Activated CD8-positive, alpha-beta memory T cell treated with anti-CD3 and anti-CD28 coated beads, Interleukin-2, amount 50 U/mL, for 24 hours (primary cell): Measurements from ENCODE around the gene EXTL2.
"Not testable (repeated sequence)": the region's sequence is repeated elsewhere in the genome, so short reads cannot be mapped to it uniquely, and the experiment has no call there.

ENCODE experiments used
- DNase-seq: peaks from one replicate; pipeline ENCODE4 v3.0.0-alpha.2; 2020; ENCODE audit errors: extremely low read depth

Gene EXTL2

GRCh38 chr1:100902365-100902764 is 7.7 kb upstream of the EXTL2 start:
- no peak for DNase-seq

DNA sequence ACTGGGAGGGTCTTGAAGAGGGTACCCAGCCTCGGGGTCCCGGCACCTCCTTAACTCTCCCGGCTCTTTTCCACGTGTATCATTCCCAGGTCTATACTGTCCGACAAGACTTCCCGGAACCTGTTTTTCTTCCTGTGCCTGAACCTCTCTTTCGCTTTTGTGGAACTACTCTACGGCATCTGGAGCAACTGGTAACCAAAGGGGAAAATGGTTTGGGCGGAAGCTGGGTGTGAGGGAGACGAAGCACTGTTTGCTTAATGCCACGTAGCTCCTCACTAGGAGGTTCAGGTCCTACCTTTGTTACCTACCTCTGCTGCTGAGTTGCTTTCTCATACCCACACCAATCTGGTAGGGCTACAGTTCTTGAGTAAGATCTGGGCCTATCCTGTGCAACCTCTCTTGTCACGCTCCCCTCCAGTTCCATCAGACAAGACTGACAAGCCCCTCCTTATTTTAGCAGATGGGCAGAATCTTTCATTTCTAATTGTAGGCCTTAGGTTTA is 1.9 kb upstream of the EXTL2 start:
- DNase-seq: peak; percentile 6

DNA sequence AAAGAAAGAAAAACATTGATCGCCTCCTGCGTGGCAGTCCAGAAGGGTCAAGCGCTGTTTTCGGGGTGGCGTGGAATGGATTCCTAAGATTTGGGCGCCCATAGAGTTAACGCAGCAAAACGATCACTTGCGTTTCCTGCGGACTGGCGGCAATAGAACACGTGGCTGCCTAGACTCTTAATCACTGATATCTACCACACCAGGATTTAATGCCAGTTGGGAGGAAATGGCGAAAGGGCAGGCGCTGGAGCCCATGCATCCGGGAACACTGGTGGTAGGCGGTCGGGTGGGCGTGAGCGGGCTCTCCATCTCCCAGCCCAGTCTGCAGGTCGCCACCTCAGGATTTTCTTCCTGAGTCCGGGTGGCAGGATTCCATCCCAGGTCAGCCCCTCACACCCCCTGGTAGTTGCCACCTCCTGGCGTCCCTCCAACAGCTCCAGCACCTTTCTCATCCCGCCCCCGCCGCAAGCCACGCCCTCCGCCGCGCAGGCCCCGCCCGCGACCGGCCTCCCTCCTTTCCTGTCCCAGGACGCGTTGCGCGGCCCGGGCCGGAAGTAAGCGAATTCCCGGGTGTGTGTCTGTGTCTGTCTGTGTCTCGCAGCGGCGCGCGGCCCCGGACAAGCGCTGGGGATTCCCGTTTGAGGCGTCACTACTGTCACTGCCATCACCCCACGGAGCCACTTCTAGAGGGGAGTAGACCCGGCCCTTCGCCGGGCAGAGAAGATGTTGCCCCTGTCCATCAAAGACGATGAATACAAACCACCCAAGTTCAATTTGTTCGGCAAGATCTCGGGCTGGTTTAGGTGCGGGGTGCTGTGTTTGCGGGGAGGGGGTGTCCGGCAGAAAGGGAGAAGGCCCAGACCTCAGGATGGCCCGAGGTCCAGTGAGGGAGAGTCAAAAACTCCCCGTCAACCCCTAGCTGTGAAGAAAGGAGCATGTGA is 1.2 kb upstream of the EXTL2 start, which contains the start of gene SLC30A7:
SLC30A7 (plus strand) TSS at position 551 of the 941 bp plus-strand sequence; CDS start at position 724, 173 bp downstream.
- DNase-seq: peak; percentile 92

GRCh38 chr1:100893718-100894117 is 924 bp downstream of the EXTL2 start:
- DNase-seq: no peak

DNA sequence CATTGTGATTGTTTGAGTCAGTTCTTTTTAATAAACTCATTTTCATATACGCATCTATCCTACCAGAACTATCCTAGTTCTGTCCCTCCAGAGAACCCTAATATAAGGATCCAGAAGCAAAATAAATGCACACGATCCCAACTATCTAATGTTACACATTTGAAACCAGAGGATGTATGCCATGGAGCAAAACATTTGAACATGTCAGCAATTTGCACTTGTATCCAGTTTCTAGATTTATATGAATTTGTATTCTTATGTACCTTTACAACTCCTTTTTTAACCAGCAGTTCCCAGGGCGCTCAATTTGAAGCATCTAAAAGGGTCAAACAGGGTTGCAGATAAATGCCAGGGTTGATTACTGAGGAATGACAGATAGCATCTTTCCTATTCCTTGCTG is 2.1 kb downstream of the EXTL2 start:
- DNase-seq: no peak

GRCh38 chr1:100891380-100891779 is 3.3 kb downstream of the EXTL2 start:
- DNase-seq: no peak

DNA sequence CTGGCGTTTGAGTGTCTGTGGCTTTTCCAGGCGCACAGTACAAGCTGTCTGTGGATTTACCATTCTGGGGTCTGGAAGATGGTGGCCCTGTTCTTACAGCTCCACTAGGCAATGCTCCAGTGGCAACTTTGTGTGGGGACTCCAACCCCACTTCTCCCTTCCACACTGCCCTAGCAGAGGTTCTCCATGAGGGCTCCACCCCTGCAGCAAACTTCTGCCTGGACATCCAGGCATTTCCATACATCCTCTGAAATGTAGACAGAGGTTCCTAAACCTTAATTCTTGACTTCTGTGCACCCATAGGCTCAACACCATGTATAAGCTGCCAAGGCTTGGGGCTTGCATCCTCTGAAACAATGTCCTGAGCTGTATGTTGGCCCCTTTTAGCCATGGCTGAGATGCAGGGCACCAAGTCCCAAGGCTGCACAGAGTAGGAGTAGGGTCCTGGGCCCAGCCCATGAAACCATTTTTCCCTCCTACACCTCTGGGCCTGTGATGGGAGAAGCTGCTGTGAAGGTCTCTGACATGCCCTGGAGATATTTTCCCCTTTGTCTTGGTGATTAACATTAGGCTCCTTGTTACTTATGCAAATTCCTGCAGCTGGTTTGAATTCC is 4.7 kb downstream of the EXTL2 start:
- not testable (repeated sequence) for DNase-seq

DNA sequence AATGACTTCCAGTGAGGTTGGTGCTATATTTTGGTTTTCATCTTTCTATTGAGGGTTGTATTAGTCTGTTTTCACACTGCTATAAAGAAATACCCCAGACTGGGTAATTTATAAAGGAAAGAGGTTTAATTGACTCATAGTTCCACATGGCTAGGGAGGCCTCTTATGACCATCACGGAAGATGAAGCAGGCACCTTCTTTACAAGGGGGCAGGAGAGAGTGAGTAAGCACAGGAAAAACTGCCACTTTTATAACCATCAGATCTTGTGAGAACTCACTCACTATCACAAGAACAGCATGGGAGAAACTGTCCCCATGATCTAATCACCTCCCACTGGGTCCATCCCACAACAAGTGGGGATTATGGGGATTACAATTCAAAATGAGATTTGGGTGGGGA is 5.6 kb downstream of the EXTL2 start:
- not testable (repeated sequence) for DNase-seq

- DNase-seq: no peak
Measured at GRCh38 chr1:100883963-100884362, 10.7 kb downstream of the EXTL2 start.

DNA sequence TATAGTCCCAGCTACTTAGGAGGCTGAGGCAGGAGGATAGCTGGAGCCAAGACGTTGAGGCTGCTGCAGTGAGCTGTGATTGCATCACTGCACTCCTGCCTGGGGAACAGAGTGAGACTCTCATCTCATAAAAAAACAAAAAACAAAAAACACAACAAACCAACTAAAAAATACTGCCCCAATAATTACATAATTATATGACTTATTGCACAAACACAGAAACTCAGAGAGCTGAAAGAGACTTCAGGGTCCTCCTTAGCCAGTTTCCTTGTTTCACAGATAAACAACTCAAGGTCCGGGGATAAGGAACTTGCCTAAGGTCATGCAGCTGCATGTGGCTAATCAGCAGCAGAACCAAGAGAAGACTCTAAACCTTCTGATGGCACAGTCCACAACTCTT is 11.9 kb downstream of the EXTL2 start:
- DNase-seq: no peak

GRCh38 chr1:100881687-100882086 is 13.0 kb downstream of the EXTL2 start:
- DNase-seq: no peak

DNA sequence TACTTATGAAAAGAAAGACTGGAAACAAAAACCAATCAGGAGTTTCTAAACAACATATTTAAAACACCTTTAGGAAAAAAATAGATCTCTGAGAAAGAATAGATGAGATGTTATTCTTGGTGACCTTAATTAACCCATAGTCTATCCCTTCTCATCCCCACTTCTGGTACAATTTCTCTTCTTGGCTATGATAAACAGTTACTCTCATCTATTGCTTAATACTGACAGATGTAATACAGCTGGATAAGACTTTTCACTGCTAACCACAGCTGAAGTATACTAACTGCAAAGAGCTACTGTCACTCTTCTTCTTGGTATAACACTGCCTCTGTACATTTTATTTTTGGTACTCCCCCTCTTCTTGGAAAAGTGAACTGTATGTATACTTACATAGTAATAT is 15.2 kb downstream of the EXTL2 start:
- no peak for DNase-seq

GRCh38 chr1:100876291-100876690 is 18.4 kb downstream of the EXTL2 start:
- no peak for DNase-seq

DNA sequence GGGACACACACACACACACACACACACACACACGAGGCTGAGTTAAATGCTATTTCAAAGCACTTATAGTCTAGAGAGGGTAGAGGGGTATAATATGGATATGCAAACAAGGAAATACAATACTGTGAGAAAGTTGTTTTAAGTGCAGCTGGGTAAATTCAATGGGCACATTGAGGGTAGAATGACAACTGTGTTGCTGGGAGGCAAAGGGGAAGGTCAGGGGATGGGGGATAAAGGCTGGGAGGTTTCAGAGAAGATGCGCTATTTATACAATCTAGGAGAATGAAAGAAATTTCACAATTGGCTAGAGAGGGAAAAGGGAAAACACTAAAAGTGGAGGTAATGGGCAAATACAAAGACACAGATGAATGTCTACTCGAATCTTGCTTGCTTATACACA is 19.4 kb downstream of the EXTL2 start:
- DNase-seq: no peak

DNA sequence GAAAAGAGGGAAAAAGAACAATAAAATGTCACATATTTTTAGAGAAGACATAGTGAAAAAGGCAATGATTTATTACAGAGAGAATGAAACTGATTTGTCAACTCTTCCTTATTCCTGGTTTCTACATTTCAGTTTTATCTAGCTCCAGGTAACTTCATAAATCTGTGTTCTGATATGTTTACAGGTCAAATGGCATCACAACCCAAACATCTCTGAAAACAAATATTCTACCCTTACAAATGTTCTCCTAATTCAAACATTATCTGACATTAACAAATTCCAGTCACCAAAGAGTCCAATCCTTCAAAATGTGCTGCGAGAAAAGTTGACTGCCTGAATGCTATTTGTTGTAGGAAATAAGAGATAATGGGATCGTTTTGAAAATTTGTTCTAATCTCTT is 20.2 kb downstream of the EXTL2 start:
- DNase-seq: no peak

DNA sequence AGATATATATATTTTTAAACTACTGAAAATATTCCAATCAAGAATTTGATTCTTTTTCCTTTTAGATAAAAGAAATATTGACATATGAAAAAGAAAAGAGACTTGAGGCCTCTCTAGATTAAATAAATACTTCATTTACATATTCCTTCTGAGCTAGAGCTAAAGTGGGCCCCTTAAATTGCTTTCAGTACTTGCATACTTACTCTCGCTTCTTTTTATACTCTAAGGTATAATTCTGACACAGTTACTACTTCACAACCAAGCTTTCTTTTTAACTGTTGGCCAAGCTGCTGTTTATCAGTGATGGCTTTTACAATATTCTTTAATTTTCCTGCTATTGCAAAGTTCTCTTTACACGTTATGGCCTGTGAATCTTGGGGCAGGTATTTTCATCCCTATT is 24.6 kb downstream of the EXTL2 start:
- no peak for DNase-seq

- no peak for DNase-seq
Measured at GRCh38 chr1:100868364-100868995, 26.2 kb downstream of the EXTL2 start.

DNA sequence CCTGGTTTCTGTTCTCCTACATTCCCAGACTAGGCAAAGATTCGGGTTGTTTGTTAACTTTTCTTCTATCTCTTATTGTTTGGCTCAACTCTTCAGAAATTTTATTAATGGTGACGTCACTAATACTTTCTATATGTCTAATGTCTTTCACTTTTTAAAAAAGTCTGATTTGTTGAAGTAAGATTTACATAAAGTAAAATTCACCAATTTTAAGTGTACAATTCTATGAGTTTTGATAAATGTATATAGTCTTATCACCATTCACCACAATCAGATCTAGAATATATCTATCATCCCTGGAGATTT is 27.8 kb downstream of the EXTL2 start:
- DNase-seq: no peak

DNA sequence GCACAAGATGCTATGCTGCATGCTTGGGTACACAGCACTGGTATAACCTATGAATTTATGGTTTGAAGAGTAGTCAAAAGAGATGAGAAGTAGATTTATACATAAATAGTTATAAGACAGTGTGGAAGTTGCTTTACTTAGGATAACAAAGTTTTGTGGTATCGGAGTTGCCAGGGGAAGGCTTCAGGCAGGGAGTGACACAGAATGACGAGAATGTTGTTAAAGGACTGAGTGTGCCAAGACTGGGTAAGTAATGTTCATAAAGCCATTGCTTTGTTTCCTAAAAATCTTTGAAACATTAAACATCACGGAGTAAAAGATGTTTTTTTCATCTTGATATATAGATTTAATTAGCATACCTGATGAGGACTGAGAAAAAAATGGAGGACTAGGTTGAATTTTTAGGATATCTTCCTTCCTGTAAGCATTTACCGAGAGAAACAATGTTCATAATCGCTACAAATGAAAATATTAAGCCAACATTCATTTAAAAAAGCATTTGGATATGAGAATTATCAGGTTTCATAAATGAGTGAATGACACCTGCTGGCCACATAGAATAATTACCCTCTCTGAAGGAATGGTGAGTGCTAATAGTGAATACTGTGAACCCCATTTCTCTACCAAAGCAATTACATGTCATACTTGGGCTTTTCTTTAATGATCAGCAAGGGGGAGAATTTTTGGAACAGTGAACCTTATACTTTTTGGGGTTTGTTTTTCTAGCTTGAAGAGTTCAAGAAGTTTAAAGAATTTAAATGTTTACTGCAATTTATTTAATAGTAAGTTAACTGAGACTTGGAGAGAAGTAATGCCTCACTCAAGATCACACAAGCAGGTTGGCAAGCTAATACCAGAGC is 28.4 kb downstream of the EXTL2 start:
- no peak for DNase-seq

- DNase-seq: no peak
Measured at GRCh38 chr1:100862591-100862990, 32.1 kb downstream of the EXTL2 start.

DNA sequence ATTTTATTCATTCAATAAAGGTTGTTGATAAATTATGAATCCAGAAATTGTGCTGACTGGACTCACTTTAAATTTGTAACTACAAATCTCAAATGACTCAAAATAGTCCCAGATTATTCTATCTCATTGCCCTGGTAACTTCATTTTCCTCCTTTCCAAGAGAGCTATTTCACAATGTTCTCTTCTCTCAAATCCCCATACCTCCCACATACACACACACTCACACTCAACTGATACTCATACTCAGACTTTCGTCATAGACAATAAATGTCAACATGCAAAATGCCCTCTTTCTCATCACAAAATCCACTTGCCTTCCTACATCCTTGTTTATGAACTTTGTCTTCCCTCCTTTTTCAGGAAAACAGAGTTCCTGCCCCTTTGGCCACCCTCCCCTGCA is 33.3 kb downstream of the EXTL2 start:
- no peak for DNase-seq
